Stimulated activated CD4-positive, alpha-beta T cell treated with anti-CD3 and anti-CD28 coated beads, Interleukin-2, amount 100 ng/mL, for 48 hours (primary cell): ENCODE results near the gene DZIP1L.

Source experiments
- DNase-seq, 2 donors: peaks; one replicate each; pipeline ENCODE4 v3.0.0-alpha.2; 2020

DZIP1L gene

GRCh38 chr3:138066972-138067371 lies 48.4 kb downstream of the DZIP1L start:
- no peak for DNase-seq

DNA sequence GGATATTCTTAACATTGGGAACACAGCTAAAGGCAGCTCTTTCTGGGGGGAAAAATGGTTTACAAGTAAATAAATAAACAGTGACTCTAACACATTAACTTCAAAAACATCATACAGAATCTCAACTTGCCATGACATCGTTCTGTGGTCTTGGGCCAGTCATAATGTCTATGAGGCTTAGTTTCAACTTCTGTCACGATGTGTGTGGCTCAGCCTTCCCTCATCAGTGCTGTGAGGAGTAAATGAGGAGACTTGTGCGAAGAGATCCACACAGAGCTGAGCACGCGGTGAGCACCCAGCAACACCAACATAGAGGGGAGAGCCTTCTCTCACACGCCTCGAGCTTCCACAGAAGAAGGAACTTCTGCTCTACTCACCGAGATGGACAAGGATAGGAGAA lies 49.0 kb downstream of the DZIP1L start:
- DNase-seq, result peak in 1 of 2 donors; percentile 24

- no peak for DNase-seq
Measured at GRCh38 chr3:138065949-138066348, 49.5 kb downstream of the DZIP1L start.

- no peak for DNase-seq
Measured at GRCh38 chr3:138063416-138063815, 52.0 kb downstream of the DZIP1L start.

DNA sequence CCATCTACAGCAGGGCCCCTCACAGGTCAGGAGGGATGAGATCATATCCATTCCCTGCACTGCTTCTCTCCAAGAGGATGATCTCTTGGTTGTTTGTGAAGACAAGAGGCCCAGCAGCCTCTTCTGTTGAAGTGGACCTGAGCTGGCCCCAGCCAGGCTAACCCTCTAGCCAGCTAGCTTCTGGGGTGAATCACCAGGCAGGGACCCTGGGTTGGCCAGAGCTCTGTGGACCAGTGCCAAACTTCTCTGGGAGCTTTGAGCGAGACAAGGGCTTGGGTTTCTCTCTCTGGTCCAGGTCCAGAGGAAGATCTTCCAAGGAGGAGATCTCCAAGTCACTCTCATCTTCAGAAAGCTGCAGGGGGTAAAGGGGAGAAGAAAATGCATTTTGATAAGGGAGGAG lies 52.8 kb downstream of the DZIP1L start:
- no peak for DNase-seq

DNA sequence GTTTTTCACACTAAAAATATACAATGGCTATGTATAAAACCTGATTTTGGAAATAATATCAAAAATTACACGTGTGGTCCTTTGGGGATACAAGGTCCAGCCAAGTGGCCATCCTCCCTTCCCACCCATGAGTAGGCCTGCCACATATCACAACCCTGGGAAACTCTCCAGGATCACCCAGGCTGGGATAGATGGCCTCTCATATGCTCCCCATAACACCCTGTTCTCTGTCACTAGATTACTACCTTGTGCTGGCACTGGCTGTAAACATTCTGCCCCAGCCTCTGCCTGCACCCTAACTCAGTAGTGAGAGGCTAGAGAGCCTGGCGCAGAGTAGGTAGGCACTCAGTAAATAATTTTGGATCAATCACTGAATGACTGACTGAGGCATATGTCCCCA lies 53.4 kb downstream of the DZIP1L start:
- no peak for DNase-seq

DNA sequence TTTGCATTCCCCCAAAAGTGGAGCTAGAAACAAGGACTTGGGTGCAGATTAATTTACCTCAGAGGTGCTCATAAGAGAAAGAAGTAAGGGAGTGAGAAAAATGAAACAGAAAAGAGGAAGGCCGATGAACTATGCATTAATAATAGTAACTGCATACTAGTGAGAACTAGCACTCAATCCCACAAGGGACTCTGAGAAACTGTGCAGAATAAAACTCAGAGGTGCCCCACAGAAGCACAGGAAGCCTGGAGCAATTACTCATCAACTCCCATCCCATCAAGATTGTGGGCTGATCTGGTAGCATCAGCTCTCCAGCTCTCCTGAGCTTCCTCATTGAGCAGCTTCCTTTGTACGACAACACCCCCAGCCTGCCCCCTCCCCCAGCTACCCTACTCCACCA lies 54.6 kb downstream of the DZIP1L start:
- no peak for DNase-seq

DNA sequence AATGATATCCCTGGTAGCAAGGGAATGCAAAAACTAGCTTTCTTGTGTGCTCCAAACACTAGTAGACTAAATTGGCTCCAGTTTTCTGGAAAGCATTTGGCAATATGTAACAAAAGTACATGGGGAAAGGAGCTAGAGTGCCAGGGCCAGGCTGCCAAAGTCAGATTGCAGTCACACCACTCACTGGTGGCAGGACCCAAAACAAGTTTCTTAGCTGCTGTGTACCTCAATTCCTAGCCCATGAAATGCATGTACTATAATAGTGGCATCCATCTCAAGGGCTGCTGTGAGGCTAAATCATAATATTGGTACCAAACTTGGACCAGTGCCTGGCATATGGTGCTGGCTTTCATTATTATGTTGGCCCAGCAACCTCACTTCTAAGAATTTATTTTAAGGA lies 56.1 kb downstream of the DZIP1L start:
- no peak for DNase-seq

GRCh38 chr3:138057384-138057783 lies 58.0 kb downstream of the DZIP1L start:
- no peak for DNase-seq

DNA sequence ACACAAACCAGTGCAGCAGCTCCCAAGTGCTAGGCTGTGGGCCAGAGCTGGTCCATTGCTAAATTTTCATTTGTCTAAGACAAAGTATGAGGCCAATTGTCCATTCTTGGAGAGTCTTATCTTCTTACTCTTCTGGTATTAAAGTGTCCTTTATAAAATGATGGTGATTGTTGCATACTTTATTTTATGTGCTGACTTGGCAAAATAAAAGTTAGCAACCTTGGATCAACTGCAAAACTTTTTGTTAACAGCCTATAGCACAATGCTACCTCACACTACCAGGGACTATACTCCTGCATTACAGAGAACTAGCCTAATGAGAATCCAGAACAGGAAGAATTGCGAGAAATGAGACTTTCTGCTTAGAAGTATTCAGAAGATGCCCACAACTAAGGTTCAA lies 61.4 kb downstream of the DZIP1L start:
- no peak for DNase-seq

DNA sequence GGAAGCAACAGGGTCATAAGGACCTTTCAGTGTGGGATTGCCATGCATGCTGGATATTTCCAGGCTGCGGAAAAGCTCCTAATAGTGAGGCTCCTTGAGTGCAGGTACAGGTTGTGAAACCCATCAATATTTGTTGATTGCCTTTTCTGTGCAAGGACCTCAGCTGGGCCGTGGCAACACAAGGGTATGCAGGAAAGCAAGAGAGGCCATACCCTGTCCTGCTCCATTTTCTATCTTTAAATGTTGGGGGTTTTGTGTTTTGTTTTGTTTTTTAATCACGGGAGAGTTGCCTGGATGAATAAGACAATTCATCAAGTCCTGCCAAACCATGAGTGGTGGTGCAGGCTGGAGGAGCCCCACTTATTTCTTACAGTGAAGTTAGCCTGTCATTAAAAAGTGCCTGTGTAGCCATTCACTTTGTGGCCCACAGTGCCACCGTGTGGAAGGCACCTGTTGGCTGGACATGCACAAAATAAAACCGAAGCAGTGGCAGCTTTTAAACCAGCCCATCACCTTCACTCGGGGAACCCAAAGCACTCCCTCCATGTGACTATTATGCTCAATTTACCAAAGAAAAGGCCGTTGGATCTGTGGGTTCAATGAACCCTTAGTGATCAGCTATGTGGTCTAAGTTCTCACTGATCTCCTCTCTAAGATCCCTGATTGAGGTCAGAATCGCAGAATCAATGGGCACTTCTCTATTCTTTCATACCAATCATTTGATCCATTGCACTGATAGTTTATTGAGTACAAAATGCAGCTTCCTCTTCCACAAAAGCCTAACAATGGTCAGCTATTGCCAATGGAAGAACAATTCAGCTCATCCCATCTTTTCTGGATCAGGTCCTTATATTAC lies 63.2 kb downstream of the DZIP1L start:
- peak in 1 of 2 donors; percentile 15 for DNase-seq

GRCh38 chr3:138049157-138049919 lies 66.1 kb downstream of the DZIP1L start:
- no peak for DNase-seq

GRCh38 chr3:138047596-138048158 lies 67.7 kb downstream of the DZIP1L start:
- DNase-seq, result no peak

GRCh38 chr3:138046955-138047354 lies 68.5 kb downstream of the DZIP1L start:
- DNase-seq, result no peak

GRCh38 chr3:138046085-138046484 lies 69.3 kb downstream of the DZIP1L start:
- no peak for DNase-seq

DNA sequence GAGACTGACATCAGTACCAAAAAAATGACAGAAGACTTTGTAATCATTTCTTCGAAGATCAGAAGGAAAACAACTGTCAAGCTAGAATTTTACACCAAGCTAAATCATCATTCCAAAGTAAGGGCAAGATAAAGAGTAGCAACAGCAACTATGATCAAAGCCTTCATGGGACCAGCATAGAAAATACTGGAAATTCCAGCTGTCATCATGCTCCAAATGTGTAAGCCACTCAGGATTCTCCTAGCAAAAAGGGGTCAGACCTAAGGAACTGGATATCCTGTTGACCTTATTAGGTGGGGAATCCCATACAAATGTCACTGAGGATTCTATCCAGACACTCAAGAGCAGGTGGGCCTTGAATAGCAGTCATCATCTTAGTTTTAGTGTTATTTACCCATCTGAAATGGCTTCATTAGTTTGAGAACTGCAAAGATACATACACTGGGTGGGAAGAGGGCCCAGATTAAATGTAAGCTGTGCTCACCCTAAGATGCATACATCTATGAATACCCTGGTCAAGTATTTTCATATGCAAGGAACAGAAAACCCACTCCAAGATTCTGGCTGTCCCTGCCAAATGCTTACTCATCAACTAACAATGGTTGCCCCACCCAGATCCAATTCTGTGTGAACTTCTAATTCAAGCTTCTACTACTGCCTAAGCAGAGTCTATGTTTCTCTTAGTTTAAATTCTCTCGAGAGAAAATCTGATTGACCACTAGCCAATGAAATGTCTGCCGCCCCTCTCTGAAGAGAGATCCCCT lies 72.0 kb downstream of the DZIP1L start:
- no peak for DNase-seq

- DNase-seq, result no peak
Measured at GRCh38 chr3:138042043-138042442, 73.4 kb downstream of the DZIP1L start.

DNA sequence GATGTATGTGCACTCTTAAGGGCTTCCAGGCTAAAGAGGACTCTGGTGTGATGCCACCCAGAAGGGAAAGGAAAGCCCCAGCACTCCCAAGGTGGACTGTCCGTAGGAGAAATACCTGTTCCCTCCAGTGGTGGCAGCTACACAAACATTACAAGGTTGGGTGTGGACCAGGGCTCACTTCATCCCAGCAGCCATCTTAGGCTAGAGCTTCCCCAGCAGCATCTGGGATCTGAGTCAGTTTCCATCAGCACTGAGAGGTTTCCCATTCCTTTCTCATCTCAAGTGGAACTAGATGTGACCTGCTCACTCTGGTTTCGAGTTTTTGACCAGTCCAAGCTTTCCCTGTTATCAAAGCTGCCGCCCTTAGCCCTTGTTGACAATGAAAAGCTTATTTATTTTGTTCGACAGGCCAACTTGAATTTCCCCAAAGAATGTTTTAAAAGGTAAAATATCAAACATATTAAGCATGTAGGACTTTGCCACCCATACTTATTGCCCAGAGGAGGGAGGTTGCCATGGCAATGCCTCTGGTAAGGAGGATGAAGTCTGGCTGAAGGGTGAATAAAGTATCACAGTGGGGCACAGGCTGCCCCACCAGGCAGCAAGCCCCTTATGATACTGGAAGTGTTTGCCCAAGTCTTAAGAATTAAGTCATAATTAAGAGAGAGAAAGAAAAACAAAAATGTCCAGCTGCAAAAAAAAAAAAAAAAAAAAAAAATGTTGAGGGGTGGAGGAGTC lies 76.5 kb downstream of the DZIP1L start:
- DNase-seq, result no peak

DNA sequence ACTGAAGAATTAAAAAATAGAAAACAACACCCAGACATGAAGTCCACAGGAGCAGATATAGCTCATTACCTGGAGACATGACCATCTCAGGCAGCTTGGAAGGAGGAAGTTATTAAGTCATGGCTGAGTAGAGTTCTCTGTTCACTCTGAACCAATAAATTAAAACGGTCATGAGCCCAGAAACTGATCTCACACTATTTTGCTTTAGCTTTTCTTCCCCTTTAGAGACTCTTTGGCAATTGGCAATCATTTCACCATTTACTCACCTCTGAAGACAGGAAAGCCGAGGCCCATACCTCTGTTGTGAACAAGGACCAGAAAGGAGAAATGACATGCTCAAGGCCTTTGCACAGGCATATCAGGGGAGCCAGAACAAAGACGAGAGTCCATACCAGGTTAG lies 78.8 kb downstream of the DZIP1L start:
- no peak for DNase-seq

DNA sequence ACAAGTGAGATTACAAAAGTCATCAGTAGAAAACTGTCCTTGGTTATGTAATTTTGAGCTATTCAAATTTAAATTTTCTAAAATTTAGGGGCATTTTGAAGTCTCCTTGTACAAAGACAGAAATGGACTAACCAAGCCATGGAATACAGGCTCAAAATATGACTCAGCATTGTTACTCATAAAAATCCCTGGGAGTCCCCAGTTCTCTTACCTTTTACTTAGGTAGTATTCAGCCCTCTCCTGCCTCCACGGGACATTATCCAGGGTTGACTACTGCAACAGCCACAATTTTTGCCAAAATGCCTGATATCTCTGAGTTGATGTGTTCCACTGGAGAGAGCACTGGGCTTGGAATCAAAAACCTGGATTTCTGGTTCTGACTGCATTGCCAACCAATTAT lies 80.5 kb downstream of the DZIP1L start:
- no peak for DNase-seq

- no peak for DNase-seq
Measured at GRCh38 chr3:138033202-138033691, 82.2 kb downstream of the DZIP1L start.

DNA sequence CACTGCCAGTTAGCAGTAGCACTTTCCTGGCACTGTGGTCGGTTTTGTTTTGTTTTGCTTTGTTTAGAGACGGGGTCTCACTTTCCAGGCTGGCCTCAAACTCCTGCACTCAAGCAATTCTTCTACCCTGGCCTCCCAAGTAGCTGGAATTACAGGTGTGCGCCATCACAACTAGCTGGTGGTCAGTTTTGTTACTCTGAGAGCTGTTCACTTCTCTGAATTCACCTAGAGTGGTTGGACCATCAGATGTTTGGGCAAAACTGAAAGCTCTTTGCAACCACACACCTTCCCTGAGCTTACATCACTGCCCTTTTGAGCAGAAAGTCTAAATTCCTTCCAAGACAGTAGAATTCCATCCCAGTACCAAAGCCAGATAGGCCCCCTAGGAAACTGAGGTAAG lies 82.8 kb downstream of the DZIP1L start:
- DNase-seq, result no peak
